B cell (primary cell): ENCODE results near the gene SLC16A6. TPM values are rescaled to one million over a fixed set of nuclear protein-coding genes. Genes with fewer than 3 reads are reported as not detected.

ENCODE experiments used
- ATAC-seq: fragments of 200-7000 bp; cut with Tn5 transposase; one replicate; pipeline ENCODE4 v1.10.0; 2021; ENCODE audit warnings: low read depth, mild to moderate bottlenecking, moderate number of reproducible peaks, moderate library complexity
- CTCF ChIA-PET: fragments of 350-600 bp; sonication (Branson Sonifier 250); formaldehyde crosslinking; loops from one replicate; lab custom pipeline; 2021; ENCODE audit warnings: antibody characterized with exemption, inconsistent platforms; lab: Charles Lee
- POLR2A ChIA-PET: fragments of 350-600 bp; sonication (Branson Sonifier 250); formaldehyde crosslinking; loops from one replicate; lab custom pipeline; 2021; ENCODE audit warnings: antibody characterized with exemption; lab: Charles Lee
- DNase-seq: peaks from one replicate; pipeline ENCODE4 v3.0.0; 2013
- H2AFZ ChIP-seq: 2 replicates; pipeline ENCODE4 v1.6.1; 2012; ENCODE audit warnings: mild to moderate bottlenecking, low read depth, low read length; ENCODE audit not compliant: insufficient read depth, poor library complexity, severe bottlenecking
- H3K27ac ChIP-seq, 2 donors: 1 replicate in 1 of 2; 2 replicates in 1 of 2; pipeline ENCODE4 v1.5.1; 2012 to 2013; ENCODE audit warnings: low read length in 2 of 2, mild to moderate bottlenecking in 2 of 2, moderate library complexity in 1 of 2
- H3K27me3 ChIP-seq, 4 experiments: fragments of 200-600 bp in 1 of 4; sonication (generic) in 1 of 4; replicated peaks in 1 of 4; 1 replicate in 2 of 4; 2 replicates in 2 of 4; pipeline versions ENCODE4 v1.6.1 to v1.7.0; 2013 to 2016; ENCODE audit warnings: low read length in 3 of 4, mild to moderate bottlenecking in 2 of 4, mixed read lengths in 1 of 4, moderate library complexity in 1 of 4; ENCODE audit not compliant: insufficient read depth in 4 of 4, control insufficient read depth in 3 of 4; ENCODE audit errors: control extremely low read depth in 1 of 4
- H3K36me3 ChIP-seq, 2 experiments: replicated peaks in 1 of 2; 1 replicate in 1 of 2; 2 replicates in 1 of 2; pipeline versions ENCODE4 v1.6.1 to v1.7.1; 2013; ENCODE audit warnings: low read length in 1 of 2; ENCODE audit not compliant: insufficient read depth in 2 of 2, control insufficient read depth in 1 of 2; ENCODE audit errors: control extremely low read depth in 1 of 2, extremely low read depth in 1 of 2
- H3K4me1 ChIP-seq, 2 donors: fragments of 200-600 bp in 1 of 2; sonication (generic) in 1 of 2; 1 replicate in 1 of 2; 2 replicates in 1 of 2; pipeline versions ENCODE4 v1.5.1 to v1.6.1; 2013 to 2017; ENCODE audit warnings: low read length in 2 of 2; ENCODE audit not compliant: control insufficient read depth in 2 of 2, insufficient read depth in 2 of 2
- H3K4me2 ChIP-seq: replicated peaks from 2 replicates; pipeline ENCODE3; 2012; ENCODE audit warnings: mild to moderate bottlenecking, low read depth, low read length; ENCODE audit not compliant: poor library complexity, severe bottlenecking
- H3K4me3 ChIP-seq, 5 experiments: fragments of 200-600 bp in 1 of 5; sonication (generic) in 1 of 5; 1 replicate in 3 of 5; 2 replicates in 2 of 5; pipeline versions ENCODE4 v1.5.1 to v1.7.0; 2011 to 2016; ENCODE audit warnings: low read length in 4 of 5, mild to moderate bottlenecking in 4 of 5, low read depth in 2 of 5, control low read depth in 1 of 5, moderate library complexity in 1 of 5; ENCODE audit not compliant: insufficient read depth in 1 of 5; ENCODE audit errors: control extremely low read depth in 1 of 5, extremely low read depth in 1 of 5
- H3K79me2 ChIP-seq: fragments of 200-600 bp; sonication (generic); one replicate; pipeline ENCODE4 v1.6.0; 2016; ENCODE audit warnings: low read length; ENCODE audit not compliant: control insufficient read depth, insufficient read depth
- H3K9ac ChIP-seq: fragments of 200-600 bp; sonication (generic); 2 replicates; pipeline ENCODE4 v1.6.1; 2017; ENCODE audit warnings: mild to moderate bottlenecking, low read length, moderate library complexity
- H3K9me3 ChIP-seq, 3 donors: one replicate each; pipeline versions ENCODE4 v1.6.1 to v1.7.1; 2013; ENCODE audit warnings: low read length in 2 of 3; ENCODE audit not compliant: control insufficient read depth in 2 of 3, insufficient read depth in 1 of 3; ENCODE audit errors: control extremely low read depth in 1 of 3
- H4K20me1 ChIP-seq: 2 replicates; pipeline ENCODE4 v1.6.0; 2012; ENCODE audit warnings: mild to moderate bottlenecking, low read length; ENCODE audit not compliant: insufficient read depth, control insufficient read depth, poor library complexity, severe bottlenecking
- H3K27ac Mint-ChIP-seq: one replicate; pipeline ENCODE4 v1.8.0; 2021; ENCODE audit warnings: mixed read lengths
- H3K27me3 Mint-ChIP-seq: one replicate; pipeline ENCODE4 v1.8.0; 2021; ENCODE audit warnings: mixed read lengths
- H3K4me1 Mint-ChIP-seq: one replicate; pipeline ENCODE4 v1.8.0; 2021; ENCODE audit warnings: mixed read lengths
- H3K4me3 Mint-ChIP-seq: one replicate; pipeline ENCODE4 v1.8.0; 2021; ENCODE audit warnings: mixed read lengths
- H3K9me3 Mint-ChIP-seq: one replicate; pipeline ENCODE4 v1.8.0; 2022; ENCODE audit warnings: mixed read lengths; ENCODE audit not compliant: insufficient read depth
- CTCF ChIP-seq: fragments of 200-600 bp; IDR thresholded peaks from one replicate; pipeline ENCODE4 v1.8.0; 2022; ENCODE audit warnings: antibody characterized with exemption, mild to moderate bottlenecking
- EZH2 ChIP-seq: IDR thresholded peaks from 2 replicates; pipeline ENCODE4 v1.6.1; 2012; ENCODE audit warnings: borderline replicate concordance, low read depth, mild to moderate bottlenecking, moderate library complexity, low read length; ENCODE audit not compliant: insufficient read depth, poor library complexity, severe bottlenecking
- WGBS: methylation state at CpG from one replicate; pipeline ENCODE4 v1.1.5; 2013; ENCODE audit warnings: missing lambda C conversion rate; ENCODE audit not compliant: insufficient coverage; 5-methylcytosine and 5-hydroxymethylcytosine counted together
- intact Hi-C: fragments of 100-400 bp; cut with micrococcal nuclease; formaldehyde crosslinking; loops from one replicate; pipeline ENCODE4 v1.10.0; 2022
- polyA plus RNA-seq: library from polyadenylated mRNA; depleted of rRNA; stranded (reverse); fragments of >200 nt; gene quantifications from 2 replicates; pipeline ENCODE4 v1.2.3, GENCODE V29; 2012
- total RNA-seq, 2 donors: library from RNA; stranded (reverse); fragments of 120-200 nt in 1 of 2; gene quantifications; 1 replicate in 1 of 2; 2 replicates in 1 of 2; pipeline versions ENCODE4 v1.2.3 to v1.2.4, GENCODE V29; 2013 to 2022

The SLC16A6 gene
- total and polyA plus RNA-seq, 2 donors (not counting 1 experiment from before 2014, with no cell fraction given), result 1.1 to 3.8 TPM

DNA sequence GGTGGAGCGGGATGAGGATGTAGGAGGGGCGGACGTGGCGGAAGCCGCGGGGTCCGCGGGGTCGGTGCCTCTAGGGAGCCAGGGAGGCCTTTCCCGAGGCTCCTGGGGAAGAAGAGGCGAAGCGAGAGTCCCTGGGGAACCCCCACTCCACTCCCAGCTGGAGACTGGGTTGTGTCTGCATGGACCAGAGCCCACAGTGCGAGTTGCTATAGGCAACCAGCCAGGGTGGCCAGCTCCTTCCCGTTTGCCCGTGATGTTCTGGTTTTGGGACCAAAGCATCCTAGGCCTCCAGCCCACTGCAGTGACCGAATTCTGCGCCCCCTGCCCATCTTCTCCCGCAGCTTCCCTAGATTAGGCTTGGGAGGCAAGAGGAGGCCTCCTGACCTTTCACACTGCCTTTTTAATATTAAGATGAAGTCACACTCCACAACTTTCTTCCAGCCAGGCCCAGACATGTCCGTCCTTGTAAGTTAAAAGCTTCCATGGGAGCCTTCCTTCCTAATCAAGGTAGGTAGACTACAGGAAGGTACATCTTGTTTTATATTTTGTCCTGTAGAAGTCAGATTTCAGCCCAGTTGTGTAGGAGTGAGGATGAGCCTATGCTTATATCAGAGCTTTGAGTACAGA, 42.6 kb downstream of the SLC16A6 start:
- 2% methylated on average over 16 of the region's 19 CpGs for WGBS
- Histone ChIP-seq H3K27me3 (no peaks in the 10 kb centered on the region), H3K4me2 (peak overlapping the region; percentile 90), H3K4me1 (peaks cover 35 to 38% of the 10 kb centered on the region in 2 donors), H3K9ac (peak overlapping the region; percentile 96), H3K79me2 (peaks cover 39% of the 10 kb centered on the region), H3K27ac (peak overlapping the region; percentile 96 to 98), H3K4me3 (peak overlapping the region; percentile 24 to 81 (median 76)), H4K20me1 (no peaks in the 10 kb centered on the region), H3K36me3 (peaks cover 0 to 15% of the 10 kb centered on the region in 2 experiments), H3K9me3 (no peaks in the 10 kb centered on the region), H2AFZ (peak overlapping the region; percentile 71)
- POLR2A ChIA-PET, result interaction anchor here (0.5 to 3.5 kb wide), 13 partner anchors 11 to 214 kb away, joined by 3 to 62 read pairs (median 11); partner anchors contain the start of genes ARSG, SLC16A6 and WIPI1
- no peak for TF ChIP-seq CTCF
- TF ChIP-seq EZH2, result no peak
- peak overlapping the region; percentile 96 for H3K4me3 Mint-ChIP-seq
- peak overlapping the region; percentile 99 for H3K27ac Mint-ChIP-seq
- no peaks in the 10 kb centered on the region for H3K27me3 Mint-ChIP-seq
- intact Hi-C loops, result loop anchor here (1.0 to 5.0 kb wide), 3 partner anchors 44 to 211 kb away; partner anchors contain the start of genes ARSG, KPNA2, SLC16A6 and WIPI1
- ATAC-seq (no peak), DNase-seq (no peak)
- H3K4me1 Mint-ChIP-seq, result peaks cover 60% of the 10 kb centered on the region
- CTCF ChIA-PET, result interaction anchor here (0.9 to 3.7 kb wide), 18 partner anchors 9 to 209 kb away, joined by 3 to 32 read pairs (median 6); partner anchors contain the start of gene WIPI1
- H3K9me3 Mint-ChIP-seq, result no peaks in the 10 kb centered on the region
